ENCODE results near the gene HBA1.

DNA sequence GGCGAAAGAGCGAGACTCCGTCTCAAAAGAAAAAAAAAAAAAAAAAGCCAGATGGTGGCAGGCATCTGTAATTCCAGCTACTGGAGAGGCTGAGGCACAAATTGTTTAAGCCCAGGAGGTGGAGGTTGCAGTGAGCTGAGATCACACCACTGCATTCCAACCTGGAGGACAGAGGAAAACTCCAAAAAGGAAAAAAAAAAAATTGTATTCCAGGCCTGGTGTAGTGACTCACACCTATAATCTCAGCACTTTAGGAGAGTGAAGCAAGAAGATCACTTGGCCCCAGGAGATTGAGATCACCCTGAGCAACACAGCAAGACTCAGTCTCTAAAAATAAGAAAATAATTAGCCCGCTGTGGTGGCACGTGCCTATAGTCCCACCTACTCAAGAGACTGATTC is 23.9 kb downstream of the HBA1 start:
- TF ChIP-seq, protein P1, sequence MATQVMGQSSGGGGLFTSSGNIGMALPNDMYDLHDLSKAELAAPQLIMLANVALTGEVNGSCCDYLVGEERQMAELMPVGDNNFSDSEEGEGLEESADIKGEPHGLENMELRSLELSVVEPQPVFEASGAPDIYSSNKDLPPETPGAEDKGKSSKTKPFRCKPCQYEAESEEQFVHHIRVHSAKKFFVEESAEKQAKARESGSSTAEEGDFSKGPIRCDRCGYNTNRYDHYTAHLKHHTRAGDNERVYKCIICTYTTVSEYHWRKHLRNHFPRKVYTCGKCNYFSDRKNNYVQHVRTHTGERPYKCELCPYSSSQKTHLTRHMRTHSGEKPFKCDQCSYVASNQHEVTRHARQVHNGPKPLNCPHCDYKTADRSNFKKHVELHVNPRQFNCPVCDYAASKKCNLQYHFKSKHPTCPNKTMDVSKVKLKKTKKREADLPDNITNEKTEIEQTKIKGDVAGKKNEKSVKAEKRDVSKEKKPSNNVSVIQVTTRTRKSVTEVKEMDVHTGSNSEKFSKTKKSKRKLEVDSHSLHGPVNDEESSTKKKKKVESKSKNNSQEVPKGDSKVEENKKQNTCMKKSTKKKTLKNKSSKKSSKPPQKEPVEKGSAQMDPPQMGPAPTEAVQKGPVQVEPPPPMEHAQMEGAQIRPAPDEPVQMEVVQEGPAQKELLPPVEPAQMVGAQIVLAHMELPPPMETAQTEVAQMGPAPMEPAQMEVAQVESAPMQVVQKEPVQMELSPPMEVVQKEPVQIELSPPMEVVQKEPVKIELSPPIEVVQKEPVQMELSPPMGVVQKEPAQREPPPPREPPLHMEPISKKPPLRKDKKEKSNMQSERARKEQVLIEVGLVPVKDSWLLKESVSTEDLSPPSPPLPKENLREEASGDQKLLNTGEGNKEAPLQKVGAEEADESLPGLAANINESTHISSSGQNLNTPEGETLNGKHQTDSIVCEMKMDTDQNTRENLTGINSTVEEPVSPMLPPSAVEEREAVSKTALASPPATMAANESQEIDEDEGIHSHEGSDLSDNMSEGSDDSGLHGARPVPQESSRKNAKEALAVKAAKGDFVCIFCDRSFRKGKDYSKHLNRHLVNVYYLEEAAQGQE (IDR thresholded peaks at IDR 0.05; ENCODE audit: borderline replicate concordance), result no peak
- TF ChIP-seq, protein P2, sequence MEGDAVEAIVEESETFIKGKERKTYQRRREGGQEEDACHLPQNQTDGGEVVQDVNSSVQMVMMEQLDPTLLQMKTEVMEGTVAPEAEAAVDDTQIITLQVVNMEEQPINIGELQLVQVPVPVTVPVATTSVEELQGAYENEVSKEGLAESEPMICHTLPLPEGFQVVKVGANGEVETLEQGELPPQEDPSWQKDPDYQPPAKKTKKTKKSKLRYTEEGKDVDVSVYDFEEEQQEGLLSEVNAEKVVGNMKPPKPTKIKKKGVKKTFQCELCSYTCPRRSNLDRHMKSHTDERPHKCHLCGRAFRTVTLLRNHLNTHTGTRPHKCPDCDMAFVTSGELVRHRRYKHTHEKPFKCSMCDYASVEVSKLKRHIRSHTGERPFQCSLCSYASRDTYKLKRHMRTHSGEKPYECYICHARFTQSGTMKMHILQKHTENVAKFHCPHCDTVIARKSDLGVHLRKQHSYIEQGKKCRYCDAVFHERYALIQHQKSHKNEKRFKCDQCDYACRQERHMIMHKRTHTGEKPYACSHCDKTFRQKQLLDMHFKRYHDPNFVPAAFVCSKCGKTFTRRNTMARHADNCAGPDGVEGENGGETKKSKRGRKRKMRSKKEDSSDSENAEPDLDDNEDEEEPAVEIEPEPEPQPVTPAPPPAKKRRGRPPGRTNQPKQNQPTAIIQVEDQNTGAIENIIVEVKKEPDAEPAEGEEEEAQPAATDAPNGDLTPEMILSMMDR (IDR thresholded peaks at IDR 0.05; ENCODE audit: poor library complexity, severe bottlenecking), result no peak
- TF ChIP-seq EZH2 (IDR thresholded peaks at IDR 0.05; ENCODE audit: borderline replicate concordance, insufficient read depth, low read length, poor library complexity, severe bottlenecking) (no peak), POLR2AphosphoS5 (IDR thresholded peaks at IDR 0.05) (no peak), RAD21 (conservative IDR thresholded peaks at IDR 0.05) (no peak), MXI1 (conservative IDR thresholded peaks at IDR 0.05; ENCODE audit: poor library complexity, severe bottlenecking) (no peak), EP300 (conservative IDR thresholded peaks at IDR 0.05; ENCODE audit: poor library complexity, severe bottlenecking) (no peak), SMC3 (conservative IDR thresholded peaks at IDR 0.05; ENCODE audit: poor library complexity) (no peak), TAF1 (IDR thresholded peaks at IDR 0.05; ENCODE audit: low read depth) (no peak)

Data from neural cell (in vitro differentiated cells).